ENCODE measurements around the gene TBC1D10A. TPM values are rescaled to one million over a fixed set of nuclear protein-coding genes. Genes with fewer than 3 reads are reported as not detected.

The TBC1D10A gene, protein sequence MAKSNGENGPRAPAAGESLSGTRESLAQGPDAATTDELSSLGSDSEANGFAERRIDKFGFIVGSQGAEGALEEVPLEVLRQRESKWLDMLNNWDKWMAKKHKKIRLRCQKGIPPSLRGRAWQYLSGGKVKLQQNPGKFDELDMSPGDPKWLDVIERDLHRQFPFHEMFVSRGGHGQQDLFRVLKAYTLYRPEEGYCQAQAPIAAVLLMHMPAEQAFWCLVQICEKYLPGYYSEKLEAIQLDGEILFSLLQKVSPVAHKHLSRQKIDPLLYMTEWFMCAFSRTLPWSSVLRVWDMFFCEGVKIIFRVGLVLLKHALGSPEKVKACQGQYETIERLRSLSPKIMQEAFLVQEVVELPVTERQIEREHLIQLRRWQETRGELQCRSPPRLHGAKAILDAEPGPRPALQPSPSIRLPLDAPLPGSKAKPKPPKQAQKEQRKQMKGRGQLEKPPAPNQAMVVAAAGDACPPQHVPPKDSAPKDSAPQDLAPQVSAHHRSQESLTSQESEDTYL
- 21.4 and 23.6 TPM in 2 replicates for total RNA-seq

DNA sequence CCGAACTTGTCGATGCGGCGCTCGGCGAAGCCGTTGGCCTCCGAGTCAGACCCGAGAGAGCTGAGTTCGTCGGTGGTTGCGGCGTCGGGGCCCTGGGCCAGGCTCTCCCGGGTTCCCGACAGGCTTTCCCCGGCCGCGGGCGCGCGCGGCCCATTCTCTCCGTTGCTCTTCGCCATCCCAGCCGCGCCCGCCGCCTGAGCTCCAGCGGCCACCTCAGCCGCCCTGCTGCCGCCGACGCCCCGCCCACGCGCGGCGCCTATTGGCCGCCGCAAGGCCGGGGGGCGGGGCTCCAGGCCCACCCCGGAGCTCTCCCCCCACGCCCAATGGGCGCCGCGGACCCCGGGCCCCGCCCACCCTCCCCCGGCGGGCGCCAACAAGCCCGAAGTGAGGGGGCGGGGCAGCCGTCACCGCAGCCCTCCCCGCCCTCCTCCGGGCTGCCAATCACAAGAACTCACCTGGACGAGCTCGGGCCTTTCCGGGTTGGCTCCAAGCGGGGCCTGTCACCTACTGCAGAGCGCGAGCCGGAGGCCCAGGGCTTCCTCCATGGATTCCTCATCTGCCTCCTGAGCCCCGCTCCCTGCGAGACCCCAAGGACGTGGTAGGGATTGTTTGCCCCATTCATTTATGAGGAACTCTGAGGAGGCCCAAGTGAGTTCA, at the start of gene TBC1D10A:
TBC1D10A (minus strand) TSS at position 236 of the 657 bp plus-strand sequence; CDS start at position 176, 60 bp downstream.
- DNase-seq (ENCODE audit: low read depth): peak; percentile 81

- no peak for DNase-seq (ENCODE audit: low read depth)
Observed at GRCh38 chr22:30375312-30375849, 48.6 kb upstream of the TBC1D10A start.

GRCh38 chr22:30373331-30374325, 46.9 kb upstream of the TBC1D10A start:
- no peak for DNase-seq (ENCODE audit: low read depth)

DNA sequence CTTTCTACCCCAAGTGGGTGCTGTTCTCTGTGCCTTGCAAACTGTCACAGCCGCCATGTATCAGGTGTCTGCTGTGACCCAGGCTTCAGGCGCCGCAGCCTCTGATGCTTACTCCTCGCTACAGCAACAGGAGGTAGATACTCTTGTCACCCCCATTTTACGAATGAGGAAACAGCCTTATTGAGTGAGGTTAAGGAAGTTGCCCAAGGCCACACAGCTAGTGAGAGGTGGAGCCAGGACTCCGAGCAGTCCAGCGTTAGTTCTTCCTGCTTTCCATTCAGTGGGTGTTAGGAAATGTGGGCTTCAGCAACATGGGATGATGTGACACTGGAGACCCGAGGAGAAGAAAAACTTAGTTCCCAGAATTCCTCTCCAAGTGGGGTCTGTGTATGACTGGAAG, 46.2 kb upstream of the TBC1D10A start:
- DNase-seq (ENCODE audit: low read depth): no peak

DNA sequence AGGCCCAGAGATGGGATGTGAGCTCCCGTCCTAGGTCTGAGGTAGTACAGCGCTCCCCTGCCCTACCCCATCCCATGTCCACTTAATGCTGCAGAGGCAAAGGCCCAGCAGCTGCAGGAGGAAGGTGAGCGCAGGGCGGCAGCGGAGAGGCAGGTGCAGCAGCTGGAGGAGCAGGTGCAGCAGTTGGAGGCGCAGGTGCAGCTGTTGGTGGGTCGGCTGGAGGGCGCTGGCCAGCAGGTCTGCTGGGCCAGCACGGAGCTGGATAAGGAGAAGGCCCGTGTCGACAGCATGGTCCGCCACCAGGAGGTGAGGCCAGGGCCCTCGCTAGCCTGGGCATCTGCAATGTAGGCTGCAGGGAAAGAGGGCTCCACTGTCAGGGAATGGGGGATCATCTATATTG, 45.2 kb upstream of the TBC1D10A start:
- DNase-seq (ENCODE audit: low read depth): no peak

DNA sequence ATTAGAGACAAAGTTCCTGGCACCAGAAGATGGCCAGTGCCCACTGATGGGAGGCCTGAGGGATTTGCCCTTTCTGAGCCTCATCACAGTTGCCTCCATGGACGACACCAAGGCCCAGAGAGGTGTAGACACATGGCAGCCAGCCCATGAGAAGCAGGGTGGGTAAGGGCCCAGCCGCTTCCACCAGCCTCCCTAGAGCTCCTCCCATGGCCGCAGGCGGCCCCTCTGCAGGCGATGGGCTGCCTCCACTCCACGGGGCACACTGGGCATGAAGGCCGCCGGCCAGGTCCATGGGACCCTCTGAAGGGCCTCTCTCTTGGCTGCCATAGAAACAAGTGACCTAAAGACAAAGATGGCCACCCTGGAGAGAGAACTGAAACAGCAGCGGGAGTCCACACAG, 44.6 kb upstream of the TBC1D10A start:
- no peak for DNase-seq (ENCODE audit: low read depth)

- DNase-seq (ENCODE audit: low read depth): no peak
Observed at GRCh38 chr22:30370641-30371230, 44.0 kb upstream of the TBC1D10A start.

GRCh38 chr22:30368420-30368819, 41.7 kb upstream of the TBC1D10A start:
- DNase-seq (ENCODE audit: low read depth): no peak

GRCh38 chr22:30365891-30366290, 39.1 kb upstream of the TBC1D10A start:
- DNase-seq (ENCODE audit: low read depth): no peak

GRCh38 chr22:30362651-30363281, 36.0 kb upstream of the TBC1D10A start:
- DNase-seq (ENCODE audit: low read depth): no peak

DNA sequence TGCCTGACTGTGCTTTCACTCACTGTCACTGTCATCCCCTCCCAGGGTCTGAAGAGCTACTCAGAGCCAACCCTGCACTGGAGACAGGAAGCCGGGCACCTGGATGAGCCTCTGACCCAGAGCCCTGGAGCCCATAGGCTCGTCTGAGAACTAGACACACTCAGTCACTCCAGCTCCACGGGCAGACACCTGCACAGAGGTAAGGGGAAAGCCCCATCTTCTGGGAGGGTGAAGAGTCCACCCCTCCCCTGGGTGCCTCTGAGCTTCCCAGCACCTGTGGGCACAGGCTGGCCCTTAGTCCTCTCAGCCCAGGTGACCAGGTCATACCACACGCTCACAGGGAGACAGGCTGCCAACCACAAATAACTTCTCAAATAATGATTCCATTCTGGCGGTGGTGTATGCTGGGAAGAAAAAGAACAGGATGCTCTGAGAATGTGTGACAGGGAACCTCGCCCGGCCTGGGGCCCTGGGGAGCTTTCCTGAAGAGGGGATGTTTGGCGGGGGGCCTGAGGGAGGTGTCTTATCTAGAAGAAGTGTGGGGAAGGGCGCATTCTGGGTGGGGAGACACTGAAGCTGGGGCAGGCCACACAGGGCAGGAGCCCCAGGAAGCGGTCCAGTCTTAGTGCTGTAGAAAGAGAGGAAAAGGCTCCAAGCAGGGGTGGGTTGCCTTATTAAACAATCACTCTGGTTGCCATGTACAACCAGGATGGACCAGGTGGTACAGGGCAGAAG, 35.3 kb upstream of the TBC1D10A start:
- no peak for DNase-seq (ENCODE audit: low read depth)

DNA sequence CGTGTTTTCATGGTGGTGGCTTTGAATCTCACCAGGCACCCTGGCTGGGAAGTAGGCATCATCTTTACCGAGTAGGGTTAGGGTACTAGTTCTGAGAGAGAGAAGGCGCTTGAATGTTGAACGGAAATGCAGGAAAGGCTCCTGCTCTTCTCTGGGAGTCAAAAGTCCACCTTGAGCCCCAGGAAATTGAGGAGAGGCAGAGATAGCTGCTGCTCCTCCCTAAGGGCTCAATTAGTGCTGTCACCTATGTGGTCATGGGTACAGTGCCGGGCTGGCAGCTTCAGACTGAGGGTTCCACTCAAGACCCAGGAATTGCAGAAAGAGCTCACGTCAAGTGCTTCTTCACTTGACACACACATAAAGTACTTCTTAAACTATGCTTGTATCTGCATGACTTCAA, 31.8 kb upstream of the TBC1D10A start:
- no peak for DNase-seq (ENCODE audit: low read depth)

- DNase-seq (ENCODE audit: low read depth): no peak
Observed at GRCh38 chr22:30357650-30358215, 31.0 kb upstream of the TBC1D10A start.

DNA sequence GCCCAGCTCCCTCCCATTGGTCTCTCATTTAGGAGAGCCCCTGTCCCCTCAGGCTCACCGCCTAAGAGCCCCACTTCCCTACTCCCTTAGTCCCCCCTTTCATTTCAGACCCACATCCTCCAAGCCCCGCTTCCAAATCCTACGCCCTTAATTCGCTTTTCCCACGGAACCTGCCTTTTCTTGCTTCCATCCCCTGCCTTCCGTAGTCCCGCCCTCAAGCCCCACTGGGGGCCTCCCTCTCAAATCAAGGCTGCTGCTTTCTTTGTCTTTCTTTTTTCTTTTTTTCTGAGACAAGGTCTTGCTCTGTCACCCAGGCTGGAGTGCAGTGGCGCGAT, 30.5 kb upstream of the TBC1D10A start:
- no peak for DNase-seq (ENCODE audit: low read depth)

GRCh38 chr22:30356449-30357235, 29.9 kb upstream of the TBC1D10A start, which contains the start of the genes CCDC157 and SF3A1:
Gene CCDC157, plus strand, starts transcription at chr22:30357007. Its CDS starts 8,994 bp downstream, at chr22:30366001.
Gene SF3A1, minus strand, starts transcription at chr22:30356894. Its CDS starts 102 bp downstream, at chr22:30356792.
- peak; percentile 87 for DNase-seq (ENCODE audit: low read depth)

GRCh38 chr22:30354644-30355043, 27.9 kb upstream of the TBC1D10A start:
- DNase-seq (ENCODE audit: low read depth): no peak

DNA sequence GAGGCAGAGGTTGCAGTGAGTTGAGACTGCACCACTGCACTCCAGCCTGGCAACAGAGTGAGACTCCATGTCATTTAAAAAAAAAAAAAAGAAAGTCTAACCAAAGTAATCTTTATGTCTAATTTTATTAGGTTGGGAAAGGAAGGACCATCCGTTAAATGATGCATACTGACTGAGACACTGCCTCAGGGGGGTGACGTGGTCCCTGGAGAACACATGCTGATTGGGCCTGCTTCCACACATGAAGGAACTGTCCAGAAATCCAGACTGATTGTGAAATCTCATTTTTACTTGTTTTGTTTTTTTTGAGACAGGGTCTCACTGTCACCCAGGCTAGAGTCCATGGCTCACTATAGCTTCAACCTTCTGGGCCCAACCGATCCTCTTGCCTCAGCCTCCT, 24.5 kb upstream of the TBC1D10A start:
- no peak for DNase-seq (ENCODE audit: low read depth)

DNA sequence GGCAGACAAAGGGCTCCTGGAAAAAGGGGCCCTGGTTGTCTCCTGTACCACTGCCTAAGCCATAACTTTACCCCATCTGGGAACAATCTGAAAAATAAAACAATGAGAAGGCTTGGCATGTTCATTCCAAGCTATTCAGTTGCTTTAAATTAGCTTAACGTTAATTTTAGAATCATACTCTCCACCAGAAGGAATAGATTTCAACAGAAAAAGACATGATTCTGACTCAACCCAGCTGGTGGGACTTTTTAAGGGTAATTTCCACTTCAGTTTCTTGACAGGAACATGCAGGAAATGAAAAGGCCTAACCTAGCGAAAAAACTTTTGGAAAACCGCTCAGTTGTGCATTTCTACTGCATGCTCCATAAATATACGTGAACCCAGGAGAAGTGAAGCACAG, 22.1 kb upstream of the TBC1D10A start:
- DNase-seq (ENCODE audit: low read depth): no peak

GRCh38 chr22:30348404-30348803, 21.7 kb upstream of the TBC1D10A start:
- DNase-seq (ENCODE audit: low read depth): no peak
